ENCODE results near the gene HSPA4L.

GRCh38 chr4:127856813-127857447, 74.8 kb downstream of the HSPA4L start:
- TF ChIP-seq POLR2A (IDR thresholded peaks at IDR 0.05; ENCODE audit: low read depth, low read length): peak; percentile 50
- TF ChIP-seq TAF1 (IDR thresholded peaks at IDR 0.05; ENCODE audit: low read depth, low read length): no peak
- peak; percentile 70 for TF ChIP-seq POLR2AphosphoS5 (IDR thresholded peaks at IDR 0.05; ENCODE audit: low read depth, low read length)
